Endothelial cell of umbilical vein (primary cell): ENCODE measurements around the gene NFIC. TPM values are rescaled to one million over a fixed set of nuclear protein-coding genes. Genes with fewer than 3 reads are reported as not detected.

Experiments
- BruUV-seq: library from RNA; stranded (reverse); fragments of 400-500 nt; replicated peaks from 2 replicates; lab custom pipeline; 2021; lab: Mats Ljungman, UMichigan
- CTCF ChIA-PET: fragments of 300-600, 350-600 bp; sonication (Branson Sonifier 250); formaldehyde crosslinking; loops from one replicate; lab custom pipeline; 2021; ENCODE audit warnings: antibody characterized with exemption, inconsistent platforms; lab: Charles Lee
- POLR2A ChIA-PET: fragments of 300-600, 350-600 bp; sonication (Branson Sonifier 250); formaldehyde crosslinking; loops from one replicate; lab custom pipeline; 2021; ENCODE audit warnings: antibody characterized with exemption, inconsistent platforms; lab: Charles Lee
- DNase-seq: peaks from one replicate; pipeline ENCODE4 v3.0.0-alpha.2; 2011; ENCODE audit warnings: low read depth, low spot score
- FAIRE-seq: peaks from 2 replicates; lab custom pipeline; 2011; peaks lifted over from hg19 to GRCh38; lab: Jason Lieb, UNC
- H2AFZ ChIP-seq: 2 replicates; pipeline ENCODE4 v1.6.0; 2012; ENCODE audit warnings: low read depth, low read length, control low read depth, inconsistent platforms
- H3K27ac ChIP-seq: 2 replicates; pipeline ENCODE4 v1.5.1; 2011; ENCODE audit warnings: low read depth, mild to moderate bottlenecking, control low read depth, low read length, moderate library complexity; ENCODE audit not compliant: insufficient read depth
- H3K27me3 ChIP-seq, 2 experiments: 2 replicates each; pipeline versions ENCODE4 v1.6.0 to v1.6.1; 2011; ENCODE audit warnings: low read length in 2 of 2, mixed read lengths in 1 of 2; ENCODE audit not compliant: control insufficient read depth in 2 of 2, insufficient read depth in 2 of 2
- H3K36me3 ChIP-seq, 2 experiments: 2 replicates in 1 of 2; 3 replicates in 1 of 2; pipeline ENCODE4 v1.5.1; 2011; ENCODE audit warnings: low read length in 2 of 2, mild to moderate bottlenecking in 1 of 2, moderate library complexity in 1 of 2; ENCODE audit not compliant: control insufficient read depth in 2 of 2, insufficient read depth in 2 of 2; ENCODE audit errors: extremely low read depth in 1 of 2
- H3K4me1 ChIP-seq: 3 replicates; pipeline ENCODE4 v1.5.1; 2011; ENCODE audit warnings: mild to moderate bottlenecking, low read length; ENCODE audit not compliant: control insufficient read depth, insufficient read depth; ENCODE audit errors: extremely low read depth
- H3K4me2 ChIP-seq: 2 replicates; pipeline ENCODE4 v1.6.1; 2011; ENCODE audit warnings: low read length, control low read depth, mixed read lengths; ENCODE audit not compliant: insufficient read depth
- H3K4me3 ChIP-seq, 3 experiments: fragments of 200-600 bp in 1 of 3; sonication (generic), shearing (Covaris generic) in 1 of 3; replicated peaks in 1 of 3; 2 replicates each; pipeline ENCODE4 v1.5.1; 2011 to 2016; ENCODE audit warnings: control low read depth in 3 of 3, low read length in 3 of 3, mild to moderate bottlenecking in 2 of 3, inconsistent platforms in 1 of 3, low read depth in 1 of 3, moderate library complexity in 1 of 3; ENCODE audit not compliant: insufficient read depth in 1 of 3
- H3K79me2 ChIP-seq: 2 replicates; pipeline ENCODE4 v1.6.0; 2012; ENCODE audit warnings: low read length, inconsistent platforms; ENCODE audit not compliant: control insufficient read depth, insufficient read depth
- H3K9ac ChIP-seq: replicated peaks from 2 replicates; pipeline ENCODE3; 2011; ENCODE audit warnings: low read length, control low read depth; ENCODE audit not compliant: insufficient read depth; ENCODE audit errors: extremely low read depth
- H3K9me1 ChIP-seq: replicated peaks from 3 replicates; pipeline ENCODE4 v1.6.0; 2011; ENCODE audit warnings: mild to moderate bottlenecking, low read length; ENCODE audit not compliant: control insufficient read depth, insufficient read depth; ENCODE audit errors: extremely low read depth
- H3K9me3 ChIP-seq: replicated peaks from 2 replicates; pipeline ENCODE4 v1.5.1; 2012; ENCODE audit warnings: low read length, inconsistent platforms; ENCODE audit not compliant: control insufficient read depth, insufficient read depth
- H4K20me1 ChIP-seq: replicated peaks from 2 replicates; pipeline ENCODE3; 2011; ENCODE audit warnings: mild to moderate bottlenecking, low read length; ENCODE audit not compliant: control insufficient read depth, insufficient read depth; ENCODE audit errors: extremely low read depth
- CTCF ChIP-seq, 2 donors: IDR thresholded peaks; 1 replicate in 1 of 2; 2 replicates in 1 of 2; pipeline ENCODE4 v1.5.1; 2011; ENCODE audit warnings: low read length in 2 of 2, mild to moderate bottlenecking in 2 of 2, moderate library complexity in 2 of 2, control low read depth in 1 of 2, inconsistent platforms in 1 of 2, low read depth in 1 of 2; ENCODE audit not compliant: insufficient read depth in 1 of 2; ENCODE audit errors: extremely low read depth in 1 of 2
- EZH2 ChIP-seq: IDR thresholded peaks from 2 replicates; pipeline ENCODE4 v1.6.1; 2012; ENCODE audit warnings: borderline replicate concordance, low read depth, mild to moderate bottlenecking, moderate library complexity, low read length, inconsistent platforms; ENCODE audit not compliant: severe bottlenecking
- FOS ChIP-seq: IDR thresholded peaks from 2 replicates; pipeline ENCODE4 v1.6.1; 2011; ENCODE audit warnings: mild to moderate bottlenecking, low read length, moderate library complexity, borderline replicate concordance; ENCODE audit not compliant: insufficient read depth
- GATA2 ChIP-seq: IDR thresholded peaks from 2 replicates; pipeline ENCODE4 v1.7.0; 2011; ENCODE audit warnings: low read depth, mild to moderate bottlenecking, moderate library complexity, mixed read lengths, low read length; ENCODE audit not compliant: insufficient read length, insufficient read depth
- JUN ChIP-seq: IDR thresholded peaks from 2 replicates; pipeline ENCODE4 v1.6.1; 2011; ENCODE audit warnings: borderline replicate concordance, low read depth; ENCODE audit not compliant: insufficient read length, insufficient read depth
- MAX ChIP-seq: IDR thresholded peaks from 2 replicates; pipeline ENCODE4 v1.6.1; 2011; ENCODE audit not compliant: insufficient read depth, insufficient read length
- MYC ChIP-seq: IDR thresholded peaks from one replicate; pipeline ENCODE4 v1.6.1; 2011; ENCODE audit warnings: mild to moderate bottlenecking, low read depth, low read length
- POLR2A ChIP-seq: IDR thresholded peaks from 2 replicates; pipeline ENCODE4 v1.6.1; 2012; ENCODE audit warnings: low read depth, mild to moderate bottlenecking, control low read depth, low read length
- POLR2AphosphoS5 ChIP-seq: IDR thresholded peaks from 2 replicates; pipeline ENCODE4 v1.6.1; 2012; ENCODE audit warnings: low read depth, mild to moderate bottlenecking, control low read depth, low read length, moderate library complexity; ENCODE audit not compliant: insufficient read depth
- dilution Hi-C: fragments of 300-500 bp; cut with MboI; formaldehyde crosslinking; loops from one replicate; pipeline ENCODE4 v1.15.0; 2019; ENCODE audit warnings: low sequenced_read_pairs; ENCODE audit not compliant: extremely low pct_ligation_motif_present
- intact Hi-C: fragments of 100-400 bp; cut with micrococcal nuclease; formaldehyde crosslinking; loops from one replicate; pipeline ENCODE4 v1.10.0; 2022
- polyA plus RNA-seq, 4 experiments: library from polyadenylated mRNA; depleted of rRNA in 3 of 4; stranded (reverse) in 3 of 4; unstranded in 1 of 4; fragments of >200 nt; gene quantifications; 2 replicates each; pipeline versions ENCODE4 v1.2.1 to v1.2.3, GENCODE V29; 2011 to 2012; ENCODE audit warnings: missing spikeins in 1 of 4
- total RNA-seq: library from RNA; stranded (reverse); gene quantifications from 2 replicates; pipeline ENCODE4 v1.2.3, GENCODE V29; 2021

The NFIC gene
- total and polyA plus RNA-seq, 2 donors (not counting 3 experiments of a cell fraction or from before 2014, with no cell fraction given), result 11.4 to 133 TPM

GRCh38 chr19:3372413-3372812, 6.0 kb downstream of the NFIC start:
- Histone ChIP-seq H2AFZ (no peak overlapping the region), H3K4me2 (no peak overlapping the region), H3K27ac (no peak overlapping the region), H3K27me3 (no peaks in the 10 kb centered on the region), H3K4me1 (peaks cover 41% of the 10 kb centered on the region), H3K36me3 (no peaks in the 10 kb centered on the region), H3K9me3 (no peaks in the 10 kb centered on the region), H3K9ac (no peak overlapping the region), H3K79me2 (peaks cover 89% of the 10 kb centered on the region), H3K9me1 (no peaks in the 10 kb centered on the region), H4K20me1 (no peaks in the 10 kb centered on the region), H3K4me3 (no peak overlapping the region)
- intact Hi-C loops (no loop called here), dilution Hi-C loops (no loop called here)
- FAIRE-seq (no peak), DNase-seq (no peak)
- BruUV-seq, result no TSS peak
- POLR2A ChIA-PET, result no interaction called here
- CTCF ChIA-PET, result no interaction called here
- no peak for TF ChIP-seq EZH2
- TF ChIP-seq GATA2, result no peak
- no peak for TF ChIP-seq MAX
- TF ChIP-seq JUN, result no peak
- no peak for TF ChIP-seq POLR2AphosphoS5
- no peak for TF ChIP-seq FOS
- TF ChIP-seq POLR2A, result no peak
- TF ChIP-seq CTCF (IDR thresholded peaks at IDR 0.05; ENCODE audit: extremely low read depth in 1 of 2, insufficient read depth in 1 of 2, low read depth in 1 of 2, low read length in 2 of 2), result no peak
- no peak for TF ChIP-seq MYC
